SU-DHL-6 (cell line): Measurements from ENCODE around the gene GHR.

Experiments used
- H2AFZ ChIP-seq: fragments of 200-600 bp; sonication (generic); 2 replicates; pipeline ENCODE4 v1.6.1; 2014; ENCODE audit warnings: low read depth, mild to moderate bottlenecking, moderate library complexity, mixed read lengths, antibody characterized with exemption, low read length; ENCODE audit not compliant: severe bottlenecking
- H3F3A ChIP-seq: fragments of 200-600 bp; shearing (Covaris generic); 2 replicates; pipeline ENCODE4 v1.6.0; 2016; ENCODE audit warnings: antibody characterized with exemption, mild to moderate bottlenecking; ENCODE audit not compliant: insufficient read depth
- H3K27ac ChIP-seq: fragments of 200-600 bp; sonication (generic); 2 replicates; pipeline ENCODE4 v1.5.1; 2016; ENCODE audit warnings: low read depth, mild to moderate bottlenecking, low read length, moderate library complexity, mixed read lengths
- H3K27me3 ChIP-seq: fragments of 200-600 bp; sonication (generic), shearing (Covaris generic); 2 replicates; pipeline ENCODE4 v1.6.0; 2014; ENCODE audit warnings: mild to moderate bottlenecking, low read length
- H3K36me3 ChIP-seq: fragments of 200-600 bp; sonication (generic); 2 replicates; pipeline ENCODE4 v1.6.1; 2014; ENCODE audit warnings: mild to moderate bottlenecking, low read length, mixed read lengths
- H3K4me2 ChIP-seq: fragments of 300-600, 200-600 bp; shearing (Covaris generic), sonication (generic); 2 replicates; pipeline ENCODE4 v1.6.0; 2014; ENCODE audit warnings: low read length, low read depth, mild to moderate bottlenecking; ENCODE audit not compliant: poor library complexity, severe bottlenecking
- H3K4me3 ChIP-seq: fragments of 200-600 bp; sonication (generic); 2 replicates; pipeline ENCODE4 v1.5.1; 2014; ENCODE audit warnings: antibody characterized with exemption, low read length, mild to moderate bottlenecking, mixed read lengths; ENCODE audit not compliant: insufficient read depth, poor library complexity, severe bottlenecking
- H3K79me2 ChIP-seq: fragments of 200-600 bp; sonication (generic); 2 replicates; pipeline ENCODE4 v1.6.1; 2014; ENCODE audit warnings: mild to moderate bottlenecking, low read length, moderate library complexity; ENCODE audit not compliant: insufficient read depth
- H3K9ac ChIP-seq: fragments of 200-600 bp; sonication (generic); 2 replicates; pipeline ENCODE4 v1.7.0; 2014; ENCODE audit warnings: mild to moderate bottlenecking, low read length
- H3K9me2 ChIP-seq: fragments of 200-600 bp; sonication (generic); replicated peaks from 2 replicates; pipeline ENCODE4 v1.6.1; 2014; ENCODE audit warnings: low read length; ENCODE audit not compliant: insufficient read depth
- H3K9me3 ChIP-seq: fragments of 200-600 bp; sonication (generic); 2 replicates; pipeline ENCODE4 v1.6.1; 2014; ENCODE audit warnings: low read length, mixed read lengths; ENCODE audit not compliant: insufficient read depth
- H4K20me1 ChIP-seq: fragments of 200-600 bp; sonication (generic); 2 replicates; pipeline ENCODE4 v1.6.1; 2014; ENCODE audit warnings: low read depth, mild to moderate bottlenecking, antibody characterized with exemption, low read length, moderate library complexity, mixed read lengths
- CTCF ChIP-seq: fragments of 200-600 bp; sonication (generic); IDR thresholded peaks from one replicate; pipeline ENCODE4 v1.5.1; 2017; ENCODE audit warnings: antibody characterized with exemption, mild to moderate bottlenecking, low read length, moderate library complexity; ENCODE audit not compliant: insufficient read depth, poor library complexity, severe bottlenecking
- EZH2phosphoT487 ChIP-seq: fragments of 200-600 bp; sonication (generic), shearing (Covaris generic); conservative IDR thresholded peaks from 2 replicates; pipeline ENCODE4 v1.6.1; 2018; ENCODE audit warnings: mild to moderate bottlenecking, antibody characterized with exemption, low read length, moderate library complexity, mixed read lengths

The GHR gene

DNA sequence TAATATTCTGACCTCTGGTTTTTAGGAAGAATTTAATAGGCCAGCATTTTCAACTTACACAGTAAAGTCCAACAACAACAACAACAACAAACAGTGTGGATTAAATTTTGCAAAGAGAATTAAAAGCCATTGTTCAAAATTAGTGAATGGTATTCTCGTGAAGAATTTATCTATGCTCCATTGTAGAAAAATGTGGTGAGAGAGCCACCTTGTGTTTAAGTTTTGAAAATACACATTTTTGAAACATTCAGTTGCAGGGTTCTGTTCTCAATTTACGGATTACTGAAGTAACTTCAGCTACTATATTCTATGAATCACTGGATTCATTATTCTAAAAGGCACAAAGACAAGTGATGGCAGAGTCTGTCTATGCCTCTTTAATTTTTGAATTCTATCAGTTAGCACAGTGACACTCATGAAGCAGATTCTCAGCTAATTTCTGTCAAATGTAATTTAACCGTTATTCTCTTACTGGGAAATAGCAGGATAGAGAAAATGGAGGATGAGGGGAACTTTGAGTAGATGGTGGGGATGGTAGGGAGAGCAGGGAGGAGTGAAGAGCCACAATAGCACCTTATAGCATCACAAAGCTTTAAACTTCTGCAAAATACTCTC, 344.4 kb downstream of the GHR start:
- TF ChIP-seq EZH2phosphoT487, result no peak
- peak; percentile 27 for TF ChIP-seq CTCF
- no peaks in the 10 kb centered on the region for H3K27me3 ChIP-seq
- H3K36me3 ChIP-seq, result no peaks in the 10 kb centered on the region

GRCh38 chr5:42768106-42768504, 344.9 kb downstream of the GHR start:
- Histone ChIP-seq H3K27me3 (no peaks in the 10 kb centered on the region), H2AFZ (no peak overlapping the region), H4K20me1 (no peaks in the 10 kb centered on the region), H3K9me2 (no peaks in the 10 kb centered on the region), H3K4me2 (no peak overlapping the region), H3K27ac (no peak overlapping the region), H3F3A (no peaks in the 10 kb centered on the region), H3K4me3 (no peak overlapping the region), H3K9ac (no peak overlapping the region), H3K36me3 (no peaks in the 10 kb centered on the region), H3K79me2 (no peaks in the 10 kb centered on the region), H3K9me3 (no peaks in the 10 kb centered on the region)
- TF ChIP-seq EZH2phosphoT487 (no peak), CTCF (no peak)

More for the DNA sequence above, 344.4 kb downstream of the GHR start:
- H3K27ac ChIP-seq, result no peak overlapping the region
- H3K79me2 ChIP-seq, result no peaks in the 10 kb centered on the region
- H3K4me2 ChIP-seq, result no peak overlapping the region
- no peak overlapping the region for H2AFZ ChIP-seq
- no peaks in the 10 kb centered on the region for H3K9me3 ChIP-seq
- no peak overlapping the region for H3K9ac ChIP-seq
- H4K20me1 ChIP-seq, result no peaks in the 10 kb centered on the region
- no peak overlapping the region for H3K4me3 ChIP-seq
- no peaks in the 10 kb centered on the region for H3F3A ChIP-seq
- H3K9me2 ChIP-seq, result no peaks in the 10 kb centered on the region

DNA sequence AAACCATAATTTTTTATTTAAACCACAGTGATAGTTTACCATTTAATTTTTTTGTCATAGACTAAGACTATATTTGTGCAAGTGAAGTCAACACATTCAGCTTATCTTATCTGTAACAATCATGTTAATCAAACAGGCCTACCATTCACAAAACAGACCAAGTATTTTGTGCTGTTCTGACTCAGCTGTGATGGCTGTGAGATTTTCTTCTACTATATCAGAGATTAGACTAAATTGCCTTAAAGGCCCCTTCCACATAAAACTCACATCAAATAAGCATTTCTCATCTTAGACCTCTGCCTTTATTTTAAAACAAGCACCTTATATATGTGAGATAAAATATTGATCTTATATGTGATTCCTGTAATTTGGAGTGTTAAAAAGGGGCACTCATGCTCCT, 346.8 kb downstream of the GHR start:
- H4K20me1 ChIP-seq, result no peaks in the 10 kb centered on the region
- TF ChIP-seq EZH2phosphoT487 (no peak), CTCF (no peak)
- H3K27me3 ChIP-seq, result no peaks in the 10 kb centered on the region
- H3K9ac ChIP-seq, result no peak overlapping the region
- no peak overlapping the region for H3K4me2 ChIP-seq
- no peak overlapping the region for H3K4me3 ChIP-seq
- H3K79me2 ChIP-seq, result no peaks in the 10 kb centered on the region
- H3K9me2 ChIP-seq, result no peaks in the 10 kb centered on the region
- no peak overlapping the region for H2AFZ ChIP-seq
- no peaks in the 10 kb centered on the region for H3F3A ChIP-seq
- H3K27ac ChIP-seq, result no peak overlapping the region
- no peaks in the 10 kb centered on the region for H3K9me3 ChIP-seq
- no peaks in the 10 kb centered on the region for H3K36me3 ChIP-seq
